Activated T-cell treated with anti-CD3 and anti-CD28 coated beads for 4 hours (primary cell): ENCODE data around the gene ZNF469.
"Not testable (repeated sequence)": the region's sequence is repeated elsewhere in the genome, so short reads cannot be mapped to it uniquely, and the experiment has no call there.

Experiments
- DNase-seq: peaks from one replicate; pipeline ENCODE4 v3.0.0-alpha.2; 2020

ZNF469 gene

DNA sequence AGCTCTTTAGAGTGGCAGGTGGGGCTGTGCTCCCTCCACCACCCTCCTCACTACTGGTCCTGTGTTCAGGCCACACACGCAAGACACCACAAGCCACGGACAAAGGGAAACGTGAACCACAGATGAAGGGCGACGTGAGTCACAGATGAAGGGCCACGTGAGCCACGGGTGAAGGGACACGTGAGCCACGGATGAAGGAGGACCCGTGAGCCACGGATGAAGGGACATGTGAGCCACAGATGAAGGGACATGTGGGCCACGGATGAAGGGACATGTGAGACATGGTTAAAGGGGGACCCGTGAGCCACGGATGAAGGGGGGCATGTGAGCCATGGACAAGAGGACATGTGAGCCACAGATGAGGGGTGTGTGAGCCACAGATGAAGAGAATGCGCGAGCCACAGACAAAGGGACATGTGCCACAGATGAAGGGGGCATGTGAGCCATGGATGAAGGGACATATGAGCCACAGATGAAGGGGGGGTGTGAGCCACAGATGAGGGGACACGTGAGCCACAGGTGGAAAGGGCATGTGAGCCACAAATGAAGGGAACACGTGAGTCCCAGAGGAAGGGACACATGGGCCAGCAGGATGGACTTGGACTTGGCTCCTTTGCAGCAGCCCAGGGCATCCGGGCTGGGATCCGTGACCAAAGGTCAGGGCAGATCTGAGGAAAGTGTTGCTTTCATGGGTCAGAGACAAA is 15.6 kb downstream of the ZNF469 start:
- DNase-seq: no peak

DNA sequence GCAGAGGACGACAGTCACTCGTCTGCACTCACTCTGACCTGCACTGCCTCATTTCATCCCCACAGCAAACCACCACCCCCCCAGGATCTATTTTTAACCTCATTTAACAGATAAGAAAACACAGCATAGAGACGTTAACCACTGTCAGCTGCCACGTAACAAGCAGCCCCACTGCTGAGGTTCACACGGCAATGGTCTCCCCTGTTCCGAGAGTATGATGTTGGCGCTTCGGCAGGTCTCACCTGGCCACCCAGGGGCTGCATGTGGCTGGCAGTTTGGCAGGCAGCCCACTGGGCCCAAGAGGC is 16.1 kb downstream of the ZNF469 start:
- no peak for DNase-seq

- no peak for DNase-seq
These were observed 17.4 kb downstream of the ZNF469 start for GRCh38 chr16:88400186-88400585.

DNA sequence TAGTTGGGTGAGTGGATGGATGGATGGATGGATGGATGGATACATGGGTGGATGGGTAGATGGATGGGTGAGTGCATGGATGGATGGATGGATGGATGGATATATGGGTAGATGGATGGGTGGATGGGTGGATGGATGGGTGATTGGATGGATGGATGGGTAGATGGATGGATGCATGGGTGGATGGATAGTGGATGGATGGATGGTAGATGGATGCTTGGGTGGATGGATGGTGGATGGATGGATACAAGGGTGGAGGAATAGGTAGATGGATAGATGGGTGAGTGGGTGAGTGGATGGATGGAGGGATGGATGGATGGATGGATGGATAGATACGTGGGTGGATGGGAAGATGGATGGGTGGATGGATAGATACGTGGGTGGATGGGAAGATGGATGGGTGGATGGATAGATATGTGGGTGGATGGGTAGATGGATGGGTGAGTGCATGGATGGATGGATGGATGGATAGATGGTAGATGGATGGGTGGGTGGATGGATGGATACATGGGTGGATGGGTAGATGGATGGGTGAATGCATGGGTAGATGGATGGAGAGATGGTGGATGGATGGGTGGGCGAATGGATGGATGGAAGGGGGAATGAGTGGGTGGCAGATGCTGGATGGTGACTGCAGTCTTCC is 19.0 kb downstream of the ZNF469 start:
- no peak for DNase-seq

GRCh38 chr16:88402551-88403240 is 19.9 kb downstream of the ZNF469 start:
- DNase-seq: no peak

DNA sequence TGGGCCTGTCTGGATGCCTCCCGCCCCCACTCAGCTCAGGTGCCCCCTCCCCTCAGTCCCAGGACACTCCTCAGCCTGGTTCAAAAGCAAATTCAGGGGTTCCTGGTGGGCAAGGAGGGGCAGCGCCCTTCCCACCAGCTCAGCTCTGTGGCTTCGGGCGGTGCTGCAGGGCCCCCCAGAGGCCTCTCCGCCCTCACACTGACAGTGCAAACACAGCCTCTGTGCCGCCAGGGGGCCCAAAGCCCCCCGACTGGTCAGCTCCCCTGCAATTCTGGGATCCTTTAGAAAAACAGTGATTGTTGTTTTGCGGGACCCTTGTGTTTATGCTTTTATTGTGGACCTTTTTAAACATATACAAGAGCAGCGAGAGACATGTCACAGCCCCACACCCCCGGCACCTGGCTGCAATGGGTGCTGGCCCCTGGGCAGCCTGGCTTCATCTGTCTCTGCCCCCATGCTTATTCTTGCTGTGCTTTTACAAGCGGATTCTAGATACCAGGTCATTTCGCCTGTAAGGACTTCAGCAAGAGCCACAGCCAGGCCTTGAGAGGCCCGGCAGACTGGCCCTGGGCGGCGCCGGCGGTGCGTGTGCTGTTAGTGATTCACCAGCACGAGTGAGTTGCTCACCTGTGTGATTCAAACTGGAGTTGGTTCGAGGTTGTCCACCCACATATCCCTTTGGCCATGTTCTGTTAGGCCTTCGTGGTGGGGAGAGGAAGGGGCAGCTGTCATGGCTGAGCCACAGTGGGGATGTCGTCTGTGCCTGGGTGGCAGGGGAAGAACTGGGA is 21.2 kb downstream of the ZNF469 start:
- DNase-seq: no peak

DNA sequence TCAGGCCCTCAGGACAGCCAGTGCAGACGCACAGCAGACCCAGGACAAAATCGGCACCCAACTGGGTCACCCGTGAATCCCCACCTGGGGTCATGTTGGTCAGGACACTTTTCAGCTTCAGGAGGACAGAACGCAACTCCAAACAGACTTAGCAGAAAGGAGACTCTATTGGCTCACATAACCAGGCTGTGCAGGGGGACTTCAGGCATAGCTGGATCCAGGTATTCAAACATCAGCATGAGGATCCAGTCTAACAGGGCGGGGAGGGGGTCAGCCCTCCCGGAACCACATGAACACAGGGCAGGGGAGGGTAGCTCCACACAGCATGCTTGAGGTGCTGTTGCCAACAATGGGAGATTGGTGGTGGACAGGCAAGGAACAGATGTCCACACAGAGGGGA is 22.0 kb downstream of the ZNF469 start:
- no peak for DNase-seq

DNA sequence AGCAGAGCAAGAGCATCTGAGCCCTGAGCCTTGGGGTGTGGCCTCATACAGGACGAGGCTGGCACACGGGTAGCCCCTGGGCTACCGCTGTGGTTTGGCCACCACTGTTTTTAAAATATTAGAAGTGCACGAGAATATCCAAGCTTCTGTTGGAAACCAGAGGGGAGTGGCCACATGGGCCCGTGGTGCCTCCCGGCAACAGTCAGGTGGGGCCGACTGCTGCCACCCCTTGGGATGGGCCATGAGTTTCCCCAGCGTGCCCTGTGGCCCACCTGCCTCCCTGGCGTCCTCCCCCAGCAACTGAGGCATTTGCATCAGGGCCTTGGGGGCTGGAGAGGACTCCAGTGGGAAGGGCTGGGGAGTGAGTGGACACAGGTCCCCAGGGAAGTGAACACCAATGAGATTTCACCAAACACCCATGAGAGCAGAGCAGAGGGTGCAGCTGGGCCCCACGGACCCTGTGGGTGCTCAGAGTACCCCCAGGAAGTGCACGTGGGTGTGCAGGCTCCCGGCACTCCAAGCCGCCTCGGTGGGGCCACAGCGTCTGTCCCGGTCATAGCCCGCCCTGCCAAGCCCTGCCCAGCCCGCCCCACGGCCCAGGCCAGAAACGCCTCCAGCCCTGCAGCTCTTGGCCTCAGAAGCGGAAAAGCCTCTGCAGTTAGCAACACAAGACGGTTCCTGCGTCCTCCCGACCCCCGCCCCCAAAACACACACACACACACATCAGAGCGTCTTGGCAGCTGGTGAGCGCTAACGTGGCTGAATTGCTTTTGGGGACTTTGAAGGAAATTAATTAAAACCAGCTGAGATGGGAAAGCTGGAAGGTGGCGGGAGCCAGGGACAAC is 22.7 kb downstream of the ZNF469 start:
- no peak for DNase-seq

- no peak for DNase-seq
These were observed 23.6 kb downstream of the ZNF469 start for GRCh38 chr16:88406096-88407041.

DNA sequence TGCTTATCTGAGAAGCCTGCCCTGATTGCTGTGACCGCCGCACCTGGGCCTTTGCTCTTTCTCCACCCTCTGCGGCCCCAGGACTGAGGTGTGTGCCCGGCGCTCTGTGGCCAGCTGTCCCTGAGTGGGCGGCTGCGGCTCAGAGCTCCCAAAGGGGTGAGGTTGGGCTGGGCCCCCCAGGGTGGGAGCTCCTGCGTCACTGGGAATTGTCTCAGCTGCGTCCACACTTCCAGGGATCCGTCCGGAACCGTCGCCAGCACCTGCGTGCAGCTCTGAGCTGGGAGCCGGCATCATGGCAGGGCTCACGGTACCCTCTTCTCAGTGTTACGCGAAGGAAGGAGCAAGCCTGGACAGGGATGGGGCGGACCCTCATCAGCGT is 24.3 kb downstream of the ZNF469 start:
- no peak for DNase-seq

- no peak for DNase-seq
These were observed 25.0 kb downstream of the ZNF469 start for GRCh38 chr16:88407807-88408206.

DNA sequence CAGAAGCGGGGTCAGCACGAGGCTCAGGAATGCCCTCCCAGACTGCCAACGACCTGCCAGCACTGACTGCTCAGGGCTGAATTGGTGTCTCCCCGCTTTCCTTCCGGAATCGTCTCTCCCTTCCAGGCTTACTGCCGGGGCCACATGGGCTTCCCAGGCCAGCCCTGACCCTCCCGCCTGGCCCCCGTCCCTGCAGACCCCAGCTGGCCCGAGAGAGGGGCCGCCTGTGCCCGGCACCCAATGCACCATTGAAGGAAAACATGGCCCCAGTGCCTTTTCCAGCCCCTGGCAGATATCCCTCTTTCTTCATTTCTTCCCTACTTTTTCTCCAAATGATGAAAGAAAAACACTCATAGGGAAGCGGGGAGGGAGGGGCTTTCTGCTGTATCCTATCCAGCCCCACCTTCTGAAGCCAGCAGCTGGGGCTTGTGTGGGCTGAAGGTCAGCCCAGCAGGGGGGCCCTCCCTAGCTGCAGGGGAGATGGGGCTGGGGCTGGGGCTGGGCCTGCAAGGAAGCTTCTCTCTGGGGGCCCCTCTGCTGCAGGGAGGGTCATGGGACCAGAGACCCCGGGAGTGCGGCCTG is 25.9 kb downstream of the ZNF469 start:
- no peak for DNase-seq

GRCh38 chr16:88409296-88410065 is 26.7 kb downstream of the ZNF469 start:
- DNase-seq: no peak

DNA sequence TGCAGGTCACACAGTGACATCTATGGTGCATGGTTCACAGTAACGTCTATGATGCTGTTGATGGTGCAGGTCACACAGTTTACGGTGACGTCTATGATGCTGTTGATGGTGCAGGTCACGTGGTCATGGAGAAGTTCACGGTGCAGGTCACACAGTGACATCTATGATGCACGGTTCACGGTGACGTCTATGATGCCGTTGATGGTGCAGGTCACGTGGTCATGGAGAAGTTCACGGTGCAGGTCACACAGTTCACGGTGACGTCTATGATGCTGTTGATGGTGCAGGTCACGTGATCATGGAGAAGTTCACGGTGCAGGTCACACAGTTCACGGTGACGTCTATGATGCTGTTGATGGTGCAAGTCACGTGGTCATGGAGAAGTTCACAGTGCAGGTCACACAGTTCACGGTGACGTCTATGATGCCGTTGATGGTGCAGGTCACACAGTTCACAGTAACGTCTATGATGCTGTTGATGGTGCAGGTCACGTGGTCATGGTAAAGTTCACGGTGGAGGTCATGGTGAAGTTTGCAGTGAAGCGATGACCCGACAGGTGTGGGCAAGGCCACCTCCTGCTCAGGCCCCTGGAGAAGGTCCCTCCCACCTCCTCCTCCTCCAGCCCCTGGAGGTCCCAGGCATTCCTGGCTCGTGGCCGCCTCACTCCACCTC is 27.7 kb downstream of the ZNF469 start:
- DNase-seq: not testable (repeated sequence)

DNA sequence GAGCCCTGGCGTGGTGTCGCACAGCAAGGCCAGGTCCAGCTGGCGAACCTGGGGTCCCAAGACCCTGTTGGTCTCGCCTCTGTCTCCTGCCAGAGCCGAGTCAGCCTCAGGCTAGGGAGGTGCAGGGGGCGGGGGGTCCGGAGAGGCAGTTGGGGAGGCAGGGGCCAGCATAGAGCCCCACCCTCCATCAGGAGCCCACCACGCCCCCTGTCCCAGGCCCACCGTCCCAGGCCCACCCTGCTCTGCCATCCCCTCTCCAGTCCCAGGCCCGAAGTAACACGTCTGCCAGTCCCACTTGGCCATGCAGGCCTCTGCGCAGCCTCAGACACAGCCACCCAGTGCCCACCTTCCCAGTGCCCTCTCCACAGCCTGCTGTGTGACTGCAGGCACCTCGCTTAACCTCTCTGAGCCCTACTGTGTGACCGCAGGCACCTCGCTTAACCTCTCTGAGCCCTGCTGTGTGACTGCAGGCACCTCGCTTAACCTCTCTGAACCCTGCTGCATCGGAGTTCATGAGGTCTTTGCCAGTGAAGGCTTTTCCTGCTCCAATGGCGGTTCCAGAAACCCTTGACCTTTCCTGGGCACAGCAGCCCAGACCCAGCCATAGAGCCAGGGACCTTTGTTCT is 29.3 kb downstream of the ZNF469 start:
- DNase-seq: no peak

GRCh38 chr16:88412766-88413165 is 30.0 kb downstream of the ZNF469 start:
- DNase-seq: no peak

DNA sequence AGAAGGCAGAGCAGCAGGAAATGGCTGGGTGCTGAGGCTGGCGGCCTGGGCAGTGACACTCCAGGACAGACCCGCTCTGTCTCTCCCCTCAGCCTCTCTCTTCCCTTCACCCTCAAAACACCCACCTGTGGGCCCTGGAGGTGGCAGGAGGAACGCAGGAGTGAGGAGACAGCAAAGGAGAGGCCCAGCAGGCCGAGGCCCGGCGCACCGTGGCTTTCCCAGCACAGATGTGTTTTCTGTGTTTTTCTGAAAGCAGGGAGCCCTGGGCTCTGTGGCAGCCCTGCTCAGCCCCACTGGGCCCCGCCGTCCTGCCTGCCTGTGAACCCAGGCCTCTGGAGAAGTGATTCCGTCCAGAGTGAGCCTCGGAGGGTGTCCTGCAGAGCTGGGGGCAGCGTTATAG is 30.5 kb downstream of the ZNF469 start:
- DNase-seq: no peak

- no peak for DNase-seq
These were observed 30.9 kb downstream of the ZNF469 start for GRCh38 chr16:88413631-88414030.
